ENCODE measurements around the gene LRP3.

The LRP3 gene

GRCh38 chr19:33196446-33197193, 2.5 kb downstream of the LRP3 start:
- peaks cover 3 to 8% of the 10 kb centered on the region in 2 donors for H3K4me1 ChIP-seq (ENCODE audit: control insufficient read depth in 2 of 2, insufficient read depth in 1 of 2, low read depth in 1 of 2, low read length in 2 of 2)
- no peak overlapping the region for H2BK15ac ChIP-seq (ENCODE audit: low read length)
- H2BK12ac ChIP-seq (ENCODE audit: low read length), result no peak overlapping the region
- H3K27ac ChIP-seq (replicated peaks; ENCODE audit: low read length), result no peak overlapping the region
- no peak overlapping the region for H2AK5ac ChIP-seq (ENCODE audit: low read depth, low read length)
- H2BK5ac ChIP-seq (ENCODE audit: low read length), result no peak overlapping the region
- peaks cover 6% of the 10 kb centered on the region for H3K79me1 ChIP-seq (ENCODE audit: low read depth, low read length)
- H3K4me3 ChIP-seq (ENCODE audit: low read length in 2 of 2), result no peak overlapping the region
- H4K8ac ChIP-seq (ENCODE audit: low read depth, low read length), result no peak overlapping the region
- DNase-seq (ENCODE audit: low spot score), result no peak
- H2BK120ac ChIP-seq (ENCODE audit: low read depth, low read length), result no peak overlapping the region
- H4K91ac ChIP-seq (ENCODE audit: low read depth, low read length, poor library complexity), result no peak overlapping the region
- no peak overlapping the region for H3K23ac ChIP-seq (ENCODE audit: low read depth, low read length, poor library complexity)
- no peak overlapping the region for H3K9ac ChIP-seq (ENCODE audit: low read depth, low read length, poor library complexity)
- no peak overlapping the region for H3K18ac ChIP-seq (ENCODE audit: low read length)
- WGBS, 2 donors (ENCODE audit: extremely low coverage in 2 of 2, insufficient read length in 2 of 2, insufficient replicate concordance in 1 of 2), result no CpG with 5 or more reads among the region's 10 CpGs
- no peak overlapping the region for H3K14ac ChIP-seq (ENCODE audit: low read length)
- H3K27me3 ChIP-seq (ENCODE audit: control insufficient read depth in 3 of 3, insufficient read depth in 3 of 3, low read depth in 1 of 3, low read length in 3 of 3), result peaks cover 0 to 3% (median 0%) of the 10 kb centered on the region in 3 experiments
- H3K4me2 ChIP-seq (ENCODE audit: insufficient read depth, low read length, poor library complexity, severe bottlenecking), result no peak overlapping the region
- H3K4ac ChIP-seq (ENCODE audit: low read length), result no peak overlapping the region
- H3K36me3 ChIP-seq (replicated peaks in 1 of 2; ENCODE audit: control insufficient read depth in 2 of 2, insufficient read depth in 2 of 2, low read length in 2 of 2), result peaks cover 15 to 49% of the 10 kb centered on the region in 2 donors
- H3K9me3 ChIP-seq (replicated peaks in 1 of 2; ENCODE audit: control insufficient read depth in 2 of 2, insufficient read depth in 1 of 2, low read depth in 1 of 2, low read length in 2 of 2), result no peaks in the 10 kb centered on the region
- H2AFZ ChIP-seq (ENCODE audit: low read length), result no peak overlapping the region

- no peak overlapping the region for H4K8ac ChIP-seq (ENCODE audit: low read depth, low read length)
- H2BK5ac ChIP-seq (ENCODE audit: low read length), result no peak overlapping the region
- no peak overlapping the region for H3K4me2 ChIP-seq (ENCODE audit: insufficient read depth, low read length, poor library complexity, severe bottlenecking)
- H3K4me3 ChIP-seq (ENCODE audit: low read length in 2 of 2), result no peak overlapping the region
- H3K4ac ChIP-seq (ENCODE audit: low read length), result no peak overlapping the region
- no peak overlapping the region for H3K14ac ChIP-seq (ENCODE audit: low read length)
- WGBS, 2 donors (ENCODE audit: extremely low coverage in 2 of 2, insufficient read length in 2 of 2, insufficient replicate concordance in 1 of 2), result no CpG with 5 or more reads among the region's 11 CpGs
- no peak overlapping the region for H2BK15ac ChIP-seq (ENCODE audit: low read length)
- no peak overlapping the region for H2BK12ac ChIP-seq (ENCODE audit: low read length)
- H3K18ac ChIP-seq (ENCODE audit: low read length), result no peak overlapping the region
- H2BK120ac ChIP-seq (ENCODE audit: low read depth, low read length), result no peak overlapping the region
- H3K9ac ChIP-seq (ENCODE audit: low read depth, low read length, poor library complexity), result no peak overlapping the region
- H3K4me1 ChIP-seq (ENCODE audit: control insufficient read depth in 2 of 2, insufficient read depth in 1 of 2, low read depth in 1 of 2, low read length in 2 of 2), result peaks cover 3 to 8% of the 10 kb centered on the region in 2 donors
- peaks cover 20 to 59% of the 10 kb centered on the region in 2 donors for H3K36me3 ChIP-seq (replicated peaks in 1 of 2; ENCODE audit: control insufficient read depth in 2 of 2, insufficient read depth in 2 of 2, low read length in 2 of 2)
- peaks cover 7% of the 10 kb centered on the region for H3K79me1 ChIP-seq (ENCODE audit: low read depth, low read length)
- no peak for DNase-seq (ENCODE audit: low spot score)
- H2AK5ac ChIP-seq (ENCODE audit: low read depth, low read length), result no peak overlapping the region
- no peak overlapping the region for H4K91ac ChIP-seq (ENCODE audit: low read depth, low read length, poor library complexity)
- H2AFZ ChIP-seq (ENCODE audit: low read length), result no peak overlapping the region
- H3K27ac ChIP-seq (replicated peaks; ENCODE audit: low read length), result no peak overlapping the region
- no peaks in the 10 kb centered on the region for H3K27me3 ChIP-seq (ENCODE audit: control insufficient read depth in 3 of 3, insufficient read depth in 3 of 3, low read depth in 1 of 3, low read length in 3 of 3)
- peaks cover 0 to 1% of the 10 kb centered on the region in 2 donors for H3K9me3 ChIP-seq (replicated peaks in 1 of 2; ENCODE audit: control insufficient read depth in 2 of 2, insufficient read depth in 1 of 2, low read depth in 1 of 2, low read length in 2 of 2)
- H3K23ac ChIP-seq (ENCODE audit: low read depth, low read length, poor library complexity), result no peak overlapping the region
Observed at GRCh38 chr19:33197591-33198000, 3.5 kb downstream of the LRP3 start.

GRCh38 chr19:33198169-33198568, 4.0 kb downstream of the LRP3 start:
- no peak overlapping the region for H3K27ac ChIP-seq (replicated peaks; ENCODE audit: low read length)
- H2BK15ac ChIP-seq (ENCODE audit: low read length), result no peak overlapping the region
- no peak overlapping the region for H2AFZ ChIP-seq (ENCODE audit: low read length)
- H2BK12ac ChIP-seq (ENCODE audit: low read length), result no peak overlapping the region
- H4K8ac ChIP-seq (ENCODE audit: low read depth, low read length), result no peak overlapping the region
- H2AK5ac ChIP-seq (ENCODE audit: low read depth, low read length), result no peak overlapping the region
- peaks cover 0 to 4% of the 10 kb centered on the region in 2 donors for H3K9me3 ChIP-seq (replicated peaks in 1 of 2; ENCODE audit: control insufficient read depth in 2 of 2, insufficient read depth in 1 of 2, low read depth in 1 of 2, low read length in 2 of 2)
- H3K4me3 ChIP-seq (ENCODE audit: low read length in 2 of 2), result no peak overlapping the region
- H3K4me2 ChIP-seq (ENCODE audit: insufficient read depth, low read length, poor library complexity, severe bottlenecking), result no peak overlapping the region
- H3K79me1 ChIP-seq (ENCODE audit: low read depth, low read length), result peaks cover 10% of the 10 kb centered on the region
- H2BK5ac ChIP-seq (ENCODE audit: low read length), result no peak overlapping the region
- H3K9ac ChIP-seq (ENCODE audit: low read depth, low read length, poor library complexity), result no peak overlapping the region
- no peak for DNase-seq (ENCODE audit: low spot score)
- no peak overlapping the region for H2BK120ac ChIP-seq (ENCODE audit: low read depth, low read length)
- H3K4me1 ChIP-seq (ENCODE audit: control insufficient read depth in 2 of 2, insufficient read depth in 1 of 2, low read depth in 1 of 2, low read length in 2 of 2), result peaks cover 3 to 8% of the 10 kb centered on the region in 2 donors
- no CpG with 5 or more reads among the region's 7 CpGs for WGBS, 2 donors (ENCODE audit: extremely low coverage in 2 of 2, insufficient read length in 2 of 2, insufficient replicate concordance in 1 of 2)
- H3K36me3 ChIP-seq (replicated peaks in 1 of 2; ENCODE audit: control insufficient read depth in 2 of 2, insufficient read depth in 2 of 2, low read length in 2 of 2), result peaks cover 26 to 64% of the 10 kb centered on the region in 2 donors
- no peak overlapping the region for H4K91ac ChIP-seq (ENCODE audit: low read depth, low read length, poor library complexity)
- H3K18ac ChIP-seq (ENCODE audit: low read length), result no peak overlapping the region
- no peak overlapping the region for H3K14ac ChIP-seq (ENCODE audit: low read length)
- no peaks in the 10 kb centered on the region for H3K27me3 ChIP-seq (ENCODE audit: control insufficient read depth in 3 of 3, insufficient read depth in 3 of 3, low read depth in 1 of 3, low read length in 3 of 3)
- H3K23ac ChIP-seq (ENCODE audit: low read depth, low read length, poor library complexity), result no peak overlapping the region
- H3K4ac ChIP-seq (ENCODE audit: low read length), result no peak overlapping the region

- Histone ChIP-seq H3K23ac (ENCODE audit: low read depth, low read length, poor library complexity) (no peak overlapping the region), H3K27ac (replicated peaks; ENCODE audit: low read length) (no peak overlapping the region), H3K14ac (ENCODE audit: low read length) (no peak overlapping the region), H3K4me1 (ENCODE audit: control insufficient read depth in 2 of 2, insufficient read depth in 1 of 2, low read depth in 1 of 2, low read length in 2 of 2) (peaks cover 3 to 4% of the 10 kb centered on the region in 2 donors), H2AFZ (ENCODE audit: low read length) (no peak overlapping the region), H3K18ac (ENCODE audit: low read length) (no peak overlapping the region), H3K36me3 (replicated peaks in 1 of 2; ENCODE audit: control insufficient read depth in 2 of 2, insufficient read depth in 2 of 2, low read length in 2 of 2) (peaks cover 31 to 79% of the 10 kb centered on the region in 2 donors), H3K4me3 (ENCODE audit: low read length in 2 of 2) (no peak overlapping the region), H2BK120ac (ENCODE audit: low read depth, low read length) (no peak overlapping the region), H2BK15ac (ENCODE audit: low read length) (no peak overlapping the region), H2AK5ac (ENCODE audit: low read depth, low read length) (no peak overlapping the region), H3K9me3 (replicated peaks in 1 of 2; ENCODE audit: control insufficient read depth in 2 of 2, insufficient read depth in 1 of 2, low read depth in 1 of 2, low read length in 2 of 2) (peaks cover 0 to 4% of the 10 kb centered on the region in 2 donors), H2BK12ac (ENCODE audit: low read length) (no peak overlapping the region), H4K8ac (ENCODE audit: low read depth, low read length) (no peak overlapping the region), H2BK5ac (ENCODE audit: low read length) (no peak overlapping the region), H3K79me1 (ENCODE audit: low read depth, low read length) (peaks cover 13% of the 10 kb centered on the region), H4K91ac (ENCODE audit: low read depth, low read length, poor library complexity) (no peak overlapping the region), H3K4me2 (ENCODE audit: insufficient read depth, low read length, poor library complexity, severe bottlenecking) (no peak overlapping the region), H3K9ac (ENCODE audit: low read depth, low read length, poor library complexity) (no peak overlapping the region), H3K27me3 (ENCODE audit: control insufficient read depth in 3 of 3, insufficient read depth in 3 of 3, low read depth in 1 of 3, low read length in 3 of 3) (no peaks in the 10 kb centered on the region), H3K4ac (ENCODE audit: low read length) (no peak overlapping the region)
- no CpG with 5 or more reads among the region's 8 CpGs for WGBS, 2 donors (ENCODE audit: extremely low coverage in 2 of 2, insufficient read length in 2 of 2, insufficient replicate concordance in 1 of 2)
- DNase-seq (ENCODE audit: low spot score), result no peak
Observed at GRCh38 chr19:33199441-33200265, 5.5 kb downstream of the LRP3 start.
